MM.1S (cell line): ENCODE data around the gene EFCAB7.

Experiments used
- DNase-seq: peaks from one replicate; pipeline ENCODE4 v3.0.0-alpha.2; 2015
- H2AFZ ChIP-seq: fragments of 300-600 bp; sonication (generic); 2 replicates; pipeline ENCODE4 v1.6.0; 2016; ENCODE audit warnings: antibody characterized with exemption, low read length
- H3F3A ChIP-seq: fragments of 300-600 bp; sonication (generic); 2 replicates; pipeline ENCODE4 v1.6.1; 2016; ENCODE audit warnings: mild to moderate bottlenecking, antibody characterized with exemption, low read length, moderate library complexity, mixed read lengths; ENCODE audit not compliant: insufficient read depth
- H3K27ac ChIP-seq: fragments of 300-600 bp; sonication (generic); 2 replicates; pipeline ENCODE4 v1.5.1; 2016; ENCODE audit warnings: mild to moderate bottlenecking, low read length
- H3K27me3 ChIP-seq: fragments of 300-600 bp; sonication (generic); replicated peaks from 2 replicates; pipeline ENCODE4 v1.6.0; 2016; ENCODE audit warnings: low read length; ENCODE audit not compliant: insufficient read depth
- H3K36me3 ChIP-seq: fragments of 300-600 bp; sonication (generic); replicated peaks from 2 replicates; pipeline ENCODE4 v1.6.1; 2016; ENCODE audit warnings: mild to moderate bottlenecking, low read length, mixed read lengths; ENCODE audit not compliant: insufficient read depth
- H3K4me1 ChIP-seq: fragments of 300-600 bp; sonication (generic); 2 replicates; pipeline ENCODE4 v1.6.1; 2016; ENCODE audit warnings: low read length, mixed read lengths
- H3K4me2 ChIP-seq: fragments of 300-600 bp; sonication (generic); 2 replicates; pipeline ENCODE4 v1.6.0; 2016; ENCODE audit warnings: low read depth, low read length
- H3K4me3 ChIP-seq: fragments of 300-600 bp; sonication (generic); 2 replicates; pipeline ENCODE4 v1.5.1; 2016; ENCODE audit warnings: low read length, mixed read lengths
- H3K79me2 ChIP-seq: fragments of 300-600 bp; sonication (generic); 2 replicates; pipeline ENCODE4 v1.6.1; 2016; ENCODE audit warnings: mixed run types, low read length, mixed read lengths
- H3K9ac ChIP-seq: fragments of 300-600 bp; sonication (generic); 2 replicates; pipeline ENCODE4 v1.6.1; 2016; ENCODE audit warnings: low read length, mixed read lengths
- H3K9me2 ChIP-seq: fragments of 300-600 bp; sonication (generic); replicated peaks from 2 replicates; pipeline ENCODE4 v1.6.1; 2016; ENCODE audit warnings: mild to moderate bottlenecking, low read length, mixed read lengths; ENCODE audit not compliant: insufficient read depth
- H3K9me3 ChIP-seq: fragments of 300-600 bp; sonication (generic); replicated peaks from 2 replicates; pipeline ENCODE4 v1.6.1; 2016; ENCODE audit warnings: mild to moderate bottlenecking, low read length, mixed read lengths; ENCODE audit not compliant: insufficient read depth
- H4K20me1 ChIP-seq: fragments of 300-600 bp; sonication (generic); 2 replicates; pipeline ENCODE4 v1.6.1; 2016; ENCODE audit warnings: mild to moderate bottlenecking, low read length, moderate library complexity, mixed read lengths; ENCODE audit not compliant: insufficient read depth
- EZH2 ChIP-seq: fragments of 300-600 bp; sonication (generic); optimal IDR thresholded peaks from 2 replicates; pipeline ENCODE3; 2017; ENCODE audit warnings: low read depth, mild to moderate bottlenecking, antibody characterized with exemption, low read length, mixed read lengths
- EZH2phosphoT487 ChIP-seq: fragments of 300-600 bp; sonication (generic); IDR thresholded peaks from 2 replicates; pipeline ENCODE4 v1.6.1; 2018; ENCODE audit warnings: antibody characterized with exemption, low read length
- TF ChIP-seq, protein P1 (sequence below): fragments of 300-600 bp; sonication (generic); IDR thresholded peaks from 2 replicates; pipeline ENCODE4 v1.5.1; 2016; ENCODE audit warnings: antibody characterized with exemption, low read length, mixed read lengths

EFCAB7 gene

GRCh38 chr1:63599799-63600198 lies 76.5 kb downstream of the EFCAB7 start:
- TF ChIP-seq, protein P1, sequence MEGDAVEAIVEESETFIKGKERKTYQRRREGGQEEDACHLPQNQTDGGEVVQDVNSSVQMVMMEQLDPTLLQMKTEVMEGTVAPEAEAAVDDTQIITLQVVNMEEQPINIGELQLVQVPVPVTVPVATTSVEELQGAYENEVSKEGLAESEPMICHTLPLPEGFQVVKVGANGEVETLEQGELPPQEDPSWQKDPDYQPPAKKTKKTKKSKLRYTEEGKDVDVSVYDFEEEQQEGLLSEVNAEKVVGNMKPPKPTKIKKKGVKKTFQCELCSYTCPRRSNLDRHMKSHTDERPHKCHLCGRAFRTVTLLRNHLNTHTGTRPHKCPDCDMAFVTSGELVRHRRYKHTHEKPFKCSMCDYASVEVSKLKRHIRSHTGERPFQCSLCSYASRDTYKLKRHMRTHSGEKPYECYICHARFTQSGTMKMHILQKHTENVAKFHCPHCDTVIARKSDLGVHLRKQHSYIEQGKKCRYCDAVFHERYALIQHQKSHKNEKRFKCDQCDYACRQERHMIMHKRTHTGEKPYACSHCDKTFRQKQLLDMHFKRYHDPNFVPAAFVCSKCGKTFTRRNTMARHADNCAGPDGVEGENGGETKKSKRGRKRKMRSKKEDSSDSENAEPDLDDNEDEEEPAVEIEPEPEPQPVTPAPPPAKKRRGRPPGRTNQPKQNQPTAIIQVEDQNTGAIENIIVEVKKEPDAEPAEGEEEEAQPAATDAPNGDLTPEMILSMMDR: no peak
- TF ChIP-seq EZH2phosphoT487 (no peak), EZH2 (no peak)
- Histone ChIP-seq H3K4me2 (no peak overlapping the region), H3K9me3 (no peaks in the 10 kb centered on the region), H3K27me3 (no peaks in the 10 kb centered on the region), H3K27ac (no peak overlapping the region), H3K4me3 (no peak overlapping the region), H3K79me2 (peaks cover 45% of the 10 kb centered on the region), H3K4me1 (no peaks in the 10 kb centered on the region), H3K36me3 (no peaks in the 10 kb centered on the region), H3K9ac (no peak overlapping the region), H3F3A (no peaks in the 10 kb centered on the region), H2AFZ (no peak overlapping the region), H4K20me1 (no peaks in the 10 kb centered on the region), H3K9me2 (no peaks in the 10 kb centered on the region)
- DNase-seq: no peak

DNA sequence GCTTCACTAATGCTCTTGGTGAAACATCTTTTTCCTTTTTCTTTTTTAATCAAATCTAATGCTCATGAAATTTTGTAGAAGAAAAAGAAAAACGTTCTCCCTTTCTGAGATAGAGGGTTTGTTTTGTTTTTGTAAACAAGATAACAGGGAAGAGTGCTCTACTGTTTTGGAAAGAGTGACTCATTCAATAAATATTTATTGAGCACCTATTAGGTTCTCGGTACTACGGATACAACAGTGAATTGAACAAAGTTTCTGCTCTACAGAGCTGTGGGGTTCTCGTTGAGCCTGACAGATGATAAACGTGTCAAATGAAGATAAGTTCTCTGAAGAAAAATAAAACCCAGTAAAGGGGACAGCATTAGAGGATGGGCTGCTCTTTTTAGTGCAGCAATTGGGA lies 76.9 kb downstream of the EFCAB7 start:
- H3K27me3 ChIP-seq: no peaks in the 10 kb centered on the region
- no peak overlapping the region for H3K9ac ChIP-seq
- no peaks in the 10 kb centered on the region for H4K20me1 ChIP-seq
- H3K9me3 ChIP-seq: no peaks in the 10 kb centered on the region
- H3K36me3 ChIP-seq: no peaks in the 10 kb centered on the region
- no peak for DNase-seq
- H3K27ac ChIP-seq: no peak overlapping the region
- H3K4me3 ChIP-seq: no peak overlapping the region
- H3K9me2 ChIP-seq: no peaks in the 10 kb centered on the region
- H3K4me1 ChIP-seq: no peaks in the 10 kb centered on the region
- H2AFZ ChIP-seq: no peak overlapping the region
- H3K4me2 ChIP-seq: no peak overlapping the region
- no peaks in the 10 kb centered on the region for H3F3A ChIP-seq
- TF ChIP-seq EZH2phosphoT487: no peak
- TF ChIP-seq, protein P1: no peak
- no peak for TF ChIP-seq EZH2
- peaks cover 40% of the 10 kb centered on the region for H3K79me2 ChIP-seq

DNA sequence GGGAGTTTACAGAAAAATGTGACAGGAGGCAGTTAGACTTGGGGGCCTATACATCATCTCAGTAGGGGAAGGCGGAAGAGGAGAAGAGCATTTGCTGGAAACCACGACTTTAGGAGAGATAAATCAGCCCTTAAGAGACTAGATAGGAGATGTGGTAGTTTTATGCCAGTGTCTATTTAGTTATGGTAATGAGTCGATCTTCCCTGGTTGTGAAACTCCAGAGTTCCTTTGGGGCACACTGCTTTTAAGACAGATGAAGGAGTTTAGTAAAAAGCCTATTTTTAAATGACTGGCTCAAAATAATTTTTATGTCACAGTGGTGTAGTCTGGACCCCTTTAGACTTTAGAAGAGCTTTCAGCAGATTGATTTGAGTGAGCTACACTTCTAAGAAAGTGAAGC lies 77.7 kb downstream of the EFCAB7 start:
- no peaks in the 10 kb centered on the region for H3K27me3 ChIP-seq
- H3K9ac ChIP-seq: no peak overlapping the region
- H3K4me3 ChIP-seq: no peak overlapping the region
- no peak overlapping the region for H3K4me2 ChIP-seq
- H3K9me3 ChIP-seq: no peaks in the 10 kb centered on the region
- H3K36me3 ChIP-seq: no peaks in the 10 kb centered on the region
- H3K4me1 ChIP-seq: no peaks in the 10 kb centered on the region
- H3K27ac ChIP-seq: no peak overlapping the region
- no peak for TF ChIP-seq EZH2phosphoT487
- TF ChIP-seq EZH2: no peak
- no peaks in the 10 kb centered on the region for H3K9me2 ChIP-seq
- no peaks in the 10 kb centered on the region for H3F3A ChIP-seq
- H3K79me2 ChIP-seq: peaks cover 32% of the 10 kb centered on the region; the same call in 1 of the 2 replicates
- H2AFZ ChIP-seq: no peak overlapping the region
- DNase-seq: no peak
- H4K20me1 ChIP-seq: no peaks in the 10 kb centered on the region

DNA sequence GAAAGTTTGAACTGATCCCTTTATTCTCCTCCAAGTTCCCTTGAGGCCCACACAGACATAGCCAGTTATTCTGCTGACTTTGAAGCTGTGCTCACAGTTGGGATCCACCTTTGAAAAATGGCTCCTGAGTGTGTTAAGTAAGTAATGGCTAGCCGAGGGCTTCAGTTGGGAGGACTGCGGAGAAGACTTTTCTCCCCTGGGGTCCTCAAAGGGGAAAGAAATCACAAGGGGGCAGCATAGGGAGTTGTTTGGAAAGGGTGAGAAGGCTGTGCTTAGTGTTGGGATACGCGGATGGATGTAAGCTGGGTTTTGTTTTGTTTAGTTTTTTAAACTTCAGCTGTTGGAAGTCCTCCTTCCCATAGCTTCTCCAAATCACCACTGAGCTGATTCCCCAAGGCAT lies 78.1 kb downstream of the EFCAB7 start:
- H3K36me3 ChIP-seq: no peaks in the 10 kb centered on the region
- no peaks in the 10 kb centered on the region for H4K20me1 ChIP-seq
- H3K4me1 ChIP-seq: no peaks in the 10 kb centered on the region
- no peak overlapping the region for H3K9ac ChIP-seq
- H3K9me2 ChIP-seq: no peaks in the 10 kb centered on the region
- TF ChIP-seq, protein P1: no peak
- TF ChIP-seq EZH2phosphoT487 (no peak), EZH2 (no peak)
- H3K27ac ChIP-seq: no peak overlapping the region
- no peak overlapping the region for H2AFZ ChIP-seq
- DNase-seq: no peak
- H3K4me3 ChIP-seq: no peak overlapping the region
- peaks cover 34% of the 10 kb centered on the region; the same call in 1 of the 2 replicates for H3K79me2 ChIP-seq
- no peaks in the 10 kb centered on the region for H3K27me3 ChIP-seq
- no peak overlapping the region for H3K4me2 ChIP-seq
- H3F3A ChIP-seq: no peaks in the 10 kb centered on the region
- H3K9me3 ChIP-seq: no peaks in the 10 kb centered on the region
